LNCaP clone FGC (cell line): ENCODE data around the gene CENPC.

Experiments
- DNase-seq: peaks from one replicate; pipeline ENCODE4 v3.0.0-alpha.2; 2011; ENCODE audit warnings: low read depth
- H3K4me3 ChIP-seq: 2 replicates; pipeline ENCODE4 v1.5.1; 2011; ENCODE audit warnings: mild to moderate bottlenecking, low read depth, low read length, control low read depth
- CTCF ChIP-seq: IDR thresholded peaks from 2 replicates; pipeline ENCODE4 v1.5.1; 2012; ENCODE audit warnings: mild to moderate bottlenecking; ENCODE audit not compliant: control insufficient read depth, insufficient read depth; ENCODE audit errors: extremely low read depth

Gene CENPC

DNA sequence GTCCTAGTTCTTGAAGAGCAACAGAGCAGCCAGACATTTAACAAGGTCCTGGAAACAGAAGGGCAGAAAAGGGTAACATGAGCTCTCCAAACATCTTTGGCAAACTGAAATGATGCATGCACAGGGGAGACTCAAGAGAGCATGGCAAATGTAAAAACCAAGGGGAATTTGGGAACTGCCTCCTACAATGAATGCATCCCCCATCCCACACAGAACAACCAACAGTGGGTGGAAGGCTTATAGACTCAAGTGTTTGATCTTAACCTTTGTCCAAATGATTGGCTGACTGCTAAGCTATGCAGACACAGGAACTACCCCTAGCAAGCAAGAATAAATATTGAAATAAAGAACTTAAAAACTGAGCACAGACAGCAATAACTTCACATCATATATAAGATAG, 74.4 kb downstream of the CENPC start:
- no peak for TF ChIP-seq CTCF
- no peak for DNase-seq
- no peak overlapping the region for H3K4me3 ChIP-seq

DNA sequence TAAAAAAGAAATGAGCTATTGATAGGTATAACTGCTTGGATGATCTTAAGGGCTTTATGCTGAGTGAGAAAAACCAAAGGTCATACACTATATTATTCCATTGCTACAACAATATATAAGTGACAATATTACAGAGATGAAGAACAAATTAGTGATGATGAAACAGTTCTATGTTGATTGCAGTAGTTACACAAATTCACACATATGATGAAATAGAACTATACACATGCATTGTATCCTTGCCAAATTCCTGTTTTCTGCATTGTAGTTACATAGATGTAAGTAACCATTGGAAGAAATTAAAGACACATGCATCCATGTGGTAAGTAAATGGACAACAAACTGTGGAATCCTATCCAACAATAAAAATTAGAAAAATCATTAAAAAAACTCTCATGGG, 76.5 kb downstream of the CENPC start:
- no peak overlapping the region for H3K4me3 ChIP-seq
- no peak for TF ChIP-seq CTCF
- DNase-seq = no peak

- H3K4me3 ChIP-seq = no peak overlapping the region
- no peak for DNase-seq
- no peak for TF ChIP-seq CTCF
Observed at GRCh38 chr4:67466751-67467150, 78.6 kb downstream of the CENPC start.

DNA sequence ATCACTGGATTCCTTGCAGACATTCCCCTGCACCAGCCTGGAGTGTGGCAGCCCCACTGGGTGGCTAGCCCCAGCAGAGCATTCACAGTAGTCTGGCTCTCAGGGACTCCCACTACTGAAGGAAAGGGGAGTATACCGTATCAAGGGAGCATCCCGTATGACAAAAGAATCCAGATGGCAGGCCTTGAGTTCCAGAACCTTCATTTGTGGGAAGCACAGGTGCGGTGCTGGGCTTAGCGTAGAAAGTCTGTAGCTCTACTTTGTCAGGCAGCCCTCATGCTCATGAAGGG, 79.6 kb downstream of the CENPC start:
- no peak overlapping the region for H3K4me3 ChIP-seq
- no peak for TF ChIP-seq CTCF
- no peak for DNase-seq

DNA sequence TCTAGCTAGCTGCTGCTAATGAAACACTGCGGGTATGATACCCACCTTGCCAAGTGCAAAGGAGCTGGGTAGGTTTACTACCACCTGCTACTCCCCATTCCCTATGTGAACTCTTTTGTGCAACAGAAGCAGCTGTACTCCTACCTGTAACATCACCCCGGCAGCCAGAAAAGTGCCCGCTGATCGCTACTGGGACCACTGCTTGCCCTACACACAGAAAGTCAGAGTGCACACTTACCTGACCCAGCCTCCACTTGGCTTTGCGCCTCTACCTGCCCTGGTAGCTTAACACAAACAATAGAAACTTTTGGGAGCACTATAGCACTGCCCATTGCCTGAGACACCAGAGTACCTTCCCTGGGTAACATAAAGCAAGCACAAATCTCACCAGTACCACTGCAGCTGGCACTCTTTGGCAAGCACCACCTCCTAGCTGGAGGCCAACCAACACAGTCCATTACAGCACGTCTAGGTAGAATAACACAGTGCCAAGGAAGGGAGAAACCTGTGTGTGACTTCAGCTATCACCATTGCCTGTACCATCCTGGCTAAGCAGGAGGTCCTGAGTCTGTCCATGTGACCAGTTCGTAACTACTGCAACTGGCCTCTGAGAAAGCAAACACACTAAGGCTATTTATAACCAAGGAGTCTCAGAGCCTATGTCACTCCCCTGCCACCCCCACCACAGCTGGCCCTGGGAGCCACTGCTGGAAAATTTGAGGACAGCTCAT, 80.1 kb downstream of the CENPC start:
- no peak for DNase-seq
- H3K4me3 ChIP-seq = no peak overlapping the region
- TF ChIP-seq CTCF = no peak

GRCh38 chr4:67460574-67460973, 84.7 kb downstream of the CENPC start:
- H3K4me3 ChIP-seq = no peak overlapping the region
- DNase-seq = no peak
- no peak for TF ChIP-seq CTCF

- TF ChIP-seq CTCF = no peak
- no peak for DNase-seq
- no peak overlapping the region for H3K4me3 ChIP-seq
Observed at GRCh38 chr4:67459164-67459563, 86.1 kb downstream of the CENPC start.
